ENCODE measurements around the gene GGA2.
A peak's percentile ranks its signal among the peaks of the same experiment; 100 is the strongest.

Gene GGA2

GRCh38 chr16:23538919-23539278 lies 28.6 kb upstream of the GGA2 start:
- CTCF ChIA-PET = interaction anchor here (0.7 kb wide), 1 partner anchor 13 kb away, joined by 4 read pairs; no protein-coding TSS in a partner anchor
- POLR2A ChIA-PET = interaction anchor here (1.5 kb wide), 1 partner anchor 19 kb away, joined by 8 read pairs; the partner anchor contains the start of genes EARS2 and UBFD1
- no peak overlapping the region for H3K27ac ChIP-seq (ENCODE audit: extremely low read depth, low read depth, low read length)
- TF ChIP-seq ZNF585B (tag by site-specific recombination; IDR thresholded peaks at IDR 0.05) (no peak), ZNF654 (tag by site-specific recombination; IDR thresholded peaks at IDR 0.05; ENCODE audit: low read depth) (no peak), PATZ1 (tag by site-specific recombination; IDR thresholded peaks at IDR 0.05) (0 out of 2 replicates have a peak, but pooled peaks have one; percentile 17), ZFP41 (tag by site-specific recombination; IDR thresholded peaks at IDR 0.05; ENCODE audit: borderline replicate concordance) (no peak)
- H3K9me3 ChIP-seq (ENCODE audit: control insufficient read depth, insufficient read depth, low read depth, low read length) = no peaks in the 10 kb centered on the region
- no peak overlapping the region for H3K4me3 ChIP-seq (ENCODE audit: low read depth, low read length)
- no peaks in the 10 kb centered on the region for H3K4me1 ChIP-seq (ENCODE audit: control insufficient read depth, insufficient read depth, low read length)
- H3K36me3 ChIP-seq (ENCODE audit: control insufficient read depth in 2 of 2, insufficient read depth in 1 of 2, low read length in 2 of 2) = peaks cover 27 to 64% of the 10 kb centered on the region in 2 experiments; a peak in 2 of 3 replicates

- CTCF ChIA-PET = no interaction called here
- Histone ChIP-seq H3K27ac (ENCODE audit: extremely low read depth, low read depth, low read length) (no peak overlapping the region), H3K36me3 (ENCODE audit: control insufficient read depth in 2 of 2, insufficient read depth in 1 of 2, low read length in 2 of 2) (peaks cover 23 to 65% of the 10 kb centered on the region in 2 experiments; a peak in 2 of 3 replicates), H3K4me3 (ENCODE audit: low read depth, low read length) (no peak overlapping the region), H3K9me3 (ENCODE audit: control insufficient read depth, insufficient read depth, low read depth, low read length) (no peaks in the 10 kb centered on the region), H3K4me1 (ENCODE audit: control insufficient read depth, insufficient read depth, low read length) (no peaks in the 10 kb centered on the region)
- POLR2A ChIA-PET = interaction anchor here (0.8 kb wide), 1 partner anchor 27 kb away, joined by 3 read pairs; the partner anchor contains the start of gene GGA2
- no peak for TF ChIP-seq ZNF2 (tag by site-specific recombination; IDR thresholded peaks at IDR 0.05)
- TF ChIP-seq TRIM28 (IDR thresholded peaks at IDR 0.05; ENCODE audit: borderline replicate concordance, low read length) = no peak
- TF ChIP-seq SP7 (tag by site-specific recombination; IDR thresholded peaks at IDR 0.05) = no peak
- TF ChIP-seq WT1 (tag by site-specific recombination; IDR thresholded peaks at IDR 0.05) = no peak
- TF ChIP-seq ZNF266 (tag by site-specific recombination; IDR thresholded peaks at IDR 0.05; ENCODE audit: low read depth) = no peak
- TF ChIP-seq ZNF529 (tag by site-specific recombination; IDR thresholded peaks at IDR 0.05; ENCODE audit: insufficient replicate concordance) = no peak
- TF ChIP-seq ZNF18 (tag by site-specific recombination; IDR thresholded peaks at IDR 0.05) = no peak
- TF ChIP-seq ZNF292 (tag by site-specific recombination; IDR thresholded peaks at IDR 0.05; ENCODE audit: borderline replicate concordance, low read depth) = no peak
- TF ChIP-seq ZNF280C (tag by site-specific recombination; IDR thresholded peaks at IDR 0.05) = no peak
- TF ChIP-seq ZNF112 (tag by site-specific recombination; IDR thresholded peaks at IDR 0.05) = no peak
- TF ChIP-seq REPIN1 (tag by site-specific recombination; IDR thresholded peaks at IDR 0.05; ENCODE audit: low read depth) = no peak
- no peak for TF ChIP-seq ZNF658 (tag by site-specific recombination; IDR thresholded peaks at IDR 0.05)
- no peak for TF ChIP-seq ZIC2 (tag by site-specific recombination; IDR thresholded peaks at IDR 0.05)
- TF ChIP-seq BCL11B (tag by site-specific recombination; IDR thresholded peaks at IDR 0.05; ENCODE audit: low read depth) = no peak
- TF ChIP-seq IKZF3 (tag by site-specific recombination; IDR thresholded peaks at IDR 0.05) = no peak
Observed at GRCh38 chr16:23537390-23537789, 27.1 kb upstream of the GGA2 start.

Data from HEK293 (cell line).